ENCODE measurements around the gene IBA57.

Gene IBA57

DNA sequence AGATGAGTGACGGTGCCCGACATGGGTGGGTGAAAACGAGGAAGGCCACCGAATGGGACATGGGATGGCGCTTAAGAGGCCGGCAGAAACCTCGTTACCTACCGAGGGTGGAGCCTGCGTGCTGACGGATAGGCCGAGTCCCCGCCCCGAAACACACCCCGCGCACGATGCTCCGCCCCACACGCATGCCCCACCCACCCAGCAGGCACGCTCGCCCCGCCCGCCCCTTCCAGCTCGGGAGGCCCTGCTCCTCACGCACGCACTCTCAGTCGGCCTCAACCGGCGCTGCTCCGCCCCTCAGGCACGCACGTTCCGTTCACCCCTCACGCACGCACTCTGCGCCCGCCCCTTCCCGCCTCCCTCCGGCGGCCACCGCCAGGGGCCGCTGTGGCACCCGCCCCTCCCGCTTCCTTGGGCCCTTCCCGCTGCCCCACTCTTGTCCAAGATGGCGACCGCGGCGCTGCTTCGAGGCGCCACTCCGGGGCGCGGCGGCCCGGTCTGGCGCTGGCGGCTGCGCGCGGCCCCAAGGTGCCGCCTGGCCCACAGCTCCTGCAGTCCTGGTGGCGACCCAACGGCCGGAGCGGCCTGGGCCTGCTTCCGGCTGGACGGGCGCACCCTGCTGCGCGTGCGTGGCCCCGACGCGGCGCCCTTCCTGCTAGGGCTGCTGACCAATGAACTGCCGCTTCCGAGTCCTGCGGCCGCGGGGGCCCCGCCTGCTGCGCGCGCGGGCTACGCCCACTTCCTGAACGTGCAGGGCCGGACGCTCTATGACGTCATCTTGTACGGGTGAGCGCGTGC lies at the start of gene IBA57:
IBA57 (plus strand) TSS at position 433 of the 798 bp plus-strand sequence; CDS start at position 446, 13 bp downstream.
- DNase-seq (ENCODE audit: low read depth in 2 of 2): peak; percentile 97

DNA sequence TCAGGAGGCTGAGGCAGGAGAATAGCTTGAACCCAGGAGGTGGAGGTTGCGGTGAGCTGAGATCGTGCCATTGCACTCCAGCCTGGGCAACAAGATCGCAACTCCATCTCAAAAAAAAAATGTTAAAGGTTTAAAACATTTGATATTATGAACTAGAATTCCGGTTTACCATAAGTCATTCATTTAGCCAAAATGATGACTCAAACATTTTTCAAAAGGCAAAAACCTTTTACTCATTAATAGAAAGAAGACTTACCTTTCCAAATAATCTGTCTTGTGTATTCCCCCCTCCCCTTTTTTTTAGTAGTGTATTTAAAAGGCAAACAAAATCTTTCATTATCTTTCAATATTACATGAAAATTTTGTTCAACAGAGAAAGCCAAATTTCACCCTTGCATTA lies 48.3 kb upstream of the IBA57 start:
- DNase-seq (ENCODE audit: low read depth in 2 of 2): no peak

DNA sequence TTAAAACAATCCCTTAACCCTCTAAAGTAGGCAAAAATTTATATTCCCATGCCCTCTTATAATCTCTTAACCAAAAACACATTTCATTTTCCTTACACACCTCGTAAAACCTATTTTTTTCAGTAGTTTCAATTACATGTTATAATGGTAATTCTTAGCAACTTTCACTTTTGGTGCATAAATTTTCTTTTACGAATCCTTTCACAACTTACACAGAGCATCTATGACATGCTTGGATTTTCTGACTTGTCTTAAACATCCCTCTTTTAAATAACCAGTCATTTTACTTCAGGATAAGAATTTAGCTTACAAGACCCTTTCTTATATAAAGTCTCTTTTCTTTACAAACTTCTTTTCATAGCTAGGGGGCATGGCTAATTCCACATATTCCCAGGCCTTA lies 47.6 kb upstream of the IBA57 start:
- no peak for DNase-seq (ENCODE audit: low read depth in 2 of 2)

DNA sequence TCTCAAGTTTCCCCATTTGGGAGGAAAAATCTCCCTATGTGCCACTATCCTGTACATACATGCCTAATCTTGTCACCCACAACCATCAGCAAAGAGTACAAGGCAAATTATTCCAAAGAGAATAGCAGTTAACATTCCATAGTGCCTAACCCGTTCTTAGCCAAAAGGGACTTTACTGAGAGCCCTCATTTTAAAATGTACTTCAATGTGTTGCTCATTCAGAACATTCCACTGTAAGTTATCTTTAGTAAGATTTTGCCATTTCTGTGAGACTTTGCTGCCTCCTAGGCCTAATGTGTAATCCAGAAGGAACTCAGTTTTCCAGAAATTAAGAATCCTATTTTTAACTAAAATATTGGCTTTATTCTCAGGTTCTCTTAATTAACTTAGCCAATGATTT lies 45.3 kb upstream of the IBA57 start:
- no peak for DNase-seq (ENCODE audit: low read depth in 2 of 2)

DNA sequence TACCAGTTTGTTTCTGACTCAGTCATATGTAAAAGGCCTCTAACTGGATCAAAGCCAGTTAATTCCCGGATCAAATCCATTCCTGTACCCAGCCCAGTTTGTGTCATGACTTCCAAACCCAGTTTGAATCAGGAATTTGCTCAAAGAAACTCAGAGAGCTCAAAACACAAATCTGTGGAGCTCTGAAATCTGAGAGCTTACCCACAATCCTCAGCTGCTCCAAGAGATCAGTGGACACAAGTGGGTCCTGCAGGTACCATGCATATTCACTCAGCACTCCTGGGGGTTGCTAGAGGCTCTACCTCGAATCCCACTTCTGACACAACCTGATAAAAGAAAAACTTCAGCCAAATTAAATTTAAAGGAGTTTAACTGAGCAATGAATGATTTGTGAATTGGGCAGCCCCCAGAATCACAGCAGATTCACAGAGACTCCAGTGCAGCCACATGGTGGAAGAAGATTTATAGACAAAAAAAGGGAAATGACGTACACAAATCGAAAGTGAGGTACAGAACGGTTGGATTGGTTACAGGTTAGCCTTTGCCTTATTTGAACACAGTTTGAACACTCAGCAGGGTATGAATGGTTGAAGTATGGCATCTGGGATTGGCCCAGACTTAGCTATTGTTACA lies 44.6 kb upstream of the IBA57 start:
- DNase-seq (ENCODE audit: low read depth in 2 of 2): no peak

DNA sequence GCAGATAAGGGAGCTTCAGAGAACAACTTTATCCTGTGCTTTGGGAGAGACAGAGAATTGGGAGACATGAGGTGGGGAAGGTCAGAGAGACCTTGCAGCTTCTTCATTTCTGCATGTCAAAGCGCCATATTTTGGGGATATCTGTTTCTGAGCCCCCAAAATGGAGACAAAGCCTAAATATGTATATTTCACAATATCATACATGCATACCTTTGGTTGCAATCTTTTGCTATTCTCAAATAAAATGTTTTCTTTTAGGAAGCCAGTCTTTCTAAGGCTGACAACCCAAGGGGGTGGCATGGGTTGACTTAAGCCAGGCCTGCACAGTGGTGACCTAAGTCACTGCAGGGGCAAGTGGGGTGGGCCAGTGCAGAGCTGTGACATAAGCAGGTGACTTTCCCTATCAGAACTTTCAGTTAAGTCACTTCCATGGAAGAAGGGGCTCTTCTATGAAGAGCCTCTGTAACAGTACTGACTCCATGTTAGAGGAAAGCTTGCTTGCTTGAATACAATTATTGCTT lies 42.6 kb upstream of the IBA57 start:
- DNase-seq (ENCODE audit: low read depth in 2 of 2): no peak

DNA sequence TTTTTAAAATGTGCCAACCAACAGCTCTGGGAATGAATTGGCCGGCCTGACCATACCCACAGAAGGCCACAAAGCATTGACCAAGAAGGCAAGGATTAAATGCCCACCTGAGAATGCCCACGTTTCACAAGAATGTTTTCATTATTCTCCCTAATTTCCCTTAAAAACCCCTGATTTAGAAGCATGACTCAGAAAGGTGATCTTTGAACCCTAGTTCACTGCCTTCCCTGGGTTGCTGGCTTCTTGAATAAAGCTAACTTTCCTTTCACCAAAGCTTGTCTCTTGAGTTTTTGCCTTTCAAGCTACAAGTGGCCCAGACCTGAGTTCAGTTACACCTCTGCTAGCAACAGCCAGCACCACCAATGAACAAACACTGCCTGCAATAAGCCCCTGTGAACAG lies 42.1 kb upstream of the IBA57 start:
- DNase-seq (ENCODE audit: low read depth in 2 of 2): no peak

DNA sequence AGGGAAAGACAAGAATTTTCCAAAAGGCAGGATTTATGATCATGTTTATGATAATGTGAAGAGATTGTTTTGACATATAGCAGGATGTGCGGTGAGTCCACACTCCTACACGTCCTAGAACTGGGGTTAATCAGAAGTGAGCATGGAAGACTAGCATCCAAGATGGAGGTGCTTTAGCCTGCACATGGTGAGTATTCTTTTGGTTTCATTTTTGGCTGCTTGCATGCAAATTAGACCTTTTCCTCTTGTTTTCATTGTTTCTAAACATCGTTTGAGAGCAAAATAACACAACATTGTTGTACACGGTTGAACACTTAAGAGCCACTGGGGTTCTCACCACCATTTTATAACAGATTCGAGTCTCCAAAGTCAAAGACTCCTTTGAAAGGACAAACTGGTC lies 40.4 kb upstream of the IBA57 start:
- no peak for DNase-seq (ENCODE audit: low read depth in 2 of 2)

DNA sequence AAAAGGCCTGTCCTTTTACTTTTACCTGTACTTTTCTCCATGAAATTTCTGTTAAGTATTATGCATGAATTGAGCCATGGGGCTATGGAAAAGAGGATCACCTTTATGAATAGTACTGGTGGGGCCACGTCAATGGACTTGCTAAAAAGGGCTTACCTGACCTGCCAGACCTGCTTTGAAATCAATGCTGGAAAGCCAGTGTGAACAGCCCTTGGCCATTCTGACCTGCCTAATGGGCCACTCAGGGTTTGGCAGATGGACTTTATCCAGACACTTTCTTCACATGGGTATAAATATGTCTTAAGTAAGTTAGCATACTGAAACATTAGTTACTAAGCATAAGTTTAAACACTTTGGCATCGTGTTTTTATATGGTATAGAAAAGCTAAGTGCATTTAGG lies 33.8 kb upstream of the IBA57 start:
- DNase-seq (ENCODE audit: low read depth in 2 of 2): no peak

DNA sequence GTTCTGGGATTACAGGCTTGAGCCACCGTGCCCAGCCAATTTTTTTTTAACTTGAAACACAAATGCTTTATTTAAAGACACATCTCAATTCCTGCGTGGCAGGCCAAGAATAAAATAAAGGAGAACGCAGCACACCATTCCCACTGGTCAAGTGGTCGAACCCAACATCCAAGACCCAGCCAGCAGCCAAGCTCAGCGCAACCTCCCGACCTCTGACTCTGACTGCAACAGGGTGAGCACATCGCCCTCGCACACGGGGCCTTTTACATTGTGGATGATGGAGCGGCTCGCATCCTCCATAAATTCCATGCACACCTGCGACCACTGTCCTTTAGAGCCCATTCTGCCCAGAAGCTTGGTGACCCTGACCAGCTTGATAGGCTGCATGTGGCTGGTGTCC lies 31.0 kb upstream of the IBA57 start:
- DNase-seq (ENCODE audit: low read depth in 2 of 2): no peak

DNA sequence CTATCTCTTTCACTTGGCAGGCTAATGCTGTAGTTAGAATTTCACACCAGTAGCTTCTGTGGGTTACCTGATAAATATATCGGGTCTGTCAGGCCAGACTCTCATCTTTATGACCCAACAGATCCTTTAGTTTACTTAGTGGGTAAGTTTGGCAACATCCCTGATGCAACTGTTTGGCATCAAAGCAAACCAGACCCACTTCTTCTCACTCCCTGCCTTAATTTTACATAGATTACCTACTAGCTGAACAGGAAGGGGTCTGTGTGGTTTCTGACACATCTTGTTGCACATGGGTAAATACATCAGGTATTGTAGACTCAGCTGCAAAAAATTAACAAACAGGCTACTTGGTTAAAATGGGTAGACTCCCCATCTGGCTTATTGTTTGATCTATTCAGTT lies 28.7 kb upstream of the IBA57 start:
- DNase-seq (ENCODE audit: low read depth in 2 of 2): no peak

DNA sequence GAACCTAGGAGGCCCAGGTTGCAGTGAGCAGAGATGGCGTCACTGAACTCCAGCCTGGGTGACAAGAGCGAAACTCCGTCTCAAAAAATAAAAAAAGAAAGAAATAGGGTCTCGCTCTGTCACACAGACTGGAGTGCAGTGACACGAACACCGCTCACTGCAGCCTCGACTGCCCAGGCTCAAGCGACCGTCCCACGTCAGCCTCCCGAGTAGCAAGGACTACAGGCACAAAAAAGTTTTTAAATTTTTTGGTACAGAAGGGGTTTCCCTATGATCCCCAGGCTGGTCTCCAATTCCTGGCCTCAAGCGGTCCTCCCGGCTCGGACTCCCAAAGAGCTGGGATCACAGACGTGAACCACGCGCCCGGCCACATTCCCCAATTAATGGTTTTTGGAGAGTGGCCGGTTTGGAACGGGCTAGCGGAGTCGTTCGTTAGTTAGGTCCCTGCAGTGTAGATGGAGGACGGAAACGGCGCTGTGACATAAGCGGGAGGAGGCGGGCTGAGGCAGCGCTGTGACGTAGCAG lies 26.1 kb upstream of the IBA57 start:
- DNase-seq (ENCODE audit: low read depth in 2 of 2): no peak

DNA sequence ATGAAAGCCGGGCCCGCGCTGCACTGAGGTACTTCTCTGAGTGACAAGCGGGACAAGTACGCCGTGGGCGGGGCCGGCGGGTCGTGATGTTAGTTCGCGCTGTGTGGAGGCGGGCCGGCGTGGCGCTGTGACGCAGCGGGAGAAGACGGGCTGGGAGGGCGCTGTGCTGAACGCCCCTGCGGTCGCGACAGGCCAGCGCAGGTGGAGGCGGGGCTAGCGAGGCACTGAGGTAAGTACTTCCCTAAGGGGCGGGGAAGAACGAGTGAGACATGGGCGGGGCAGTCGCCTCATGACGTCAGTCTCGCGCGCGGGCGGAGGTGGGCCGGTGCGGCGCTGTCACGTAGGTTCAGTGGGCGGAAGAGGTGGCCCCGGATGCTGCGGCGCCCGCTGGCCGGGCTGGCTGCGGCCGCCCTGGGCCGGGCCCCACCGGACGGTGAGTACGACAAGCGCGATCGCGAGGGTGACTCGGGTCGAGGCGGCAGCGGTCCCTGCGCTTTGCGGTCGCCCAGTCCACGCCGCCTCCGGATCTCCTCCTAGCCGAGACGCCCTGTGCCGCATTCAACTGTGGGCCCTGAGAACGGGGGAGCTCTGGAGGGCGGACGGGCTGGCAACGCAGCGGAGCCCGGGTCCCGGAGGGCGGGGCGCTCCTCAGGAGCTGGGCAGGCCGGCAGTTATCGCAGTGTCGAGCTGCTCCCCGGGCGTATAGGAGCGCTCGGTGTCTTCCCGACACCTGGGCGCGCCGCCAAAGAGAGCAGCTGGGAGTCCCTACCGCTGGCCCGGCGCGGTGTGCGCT lies 25.5 kb upstream of the IBA57 start, which contains the start of gene GUK1:
GUK1 (plus strand) TSS at position 349 of the 793 bp plus-strand sequence; CDS start at position 373, 24 bp downstream.
- DNase-seq (ENCODE audit: low read depth in 2 of 2): peak; percentile 98

DNA sequence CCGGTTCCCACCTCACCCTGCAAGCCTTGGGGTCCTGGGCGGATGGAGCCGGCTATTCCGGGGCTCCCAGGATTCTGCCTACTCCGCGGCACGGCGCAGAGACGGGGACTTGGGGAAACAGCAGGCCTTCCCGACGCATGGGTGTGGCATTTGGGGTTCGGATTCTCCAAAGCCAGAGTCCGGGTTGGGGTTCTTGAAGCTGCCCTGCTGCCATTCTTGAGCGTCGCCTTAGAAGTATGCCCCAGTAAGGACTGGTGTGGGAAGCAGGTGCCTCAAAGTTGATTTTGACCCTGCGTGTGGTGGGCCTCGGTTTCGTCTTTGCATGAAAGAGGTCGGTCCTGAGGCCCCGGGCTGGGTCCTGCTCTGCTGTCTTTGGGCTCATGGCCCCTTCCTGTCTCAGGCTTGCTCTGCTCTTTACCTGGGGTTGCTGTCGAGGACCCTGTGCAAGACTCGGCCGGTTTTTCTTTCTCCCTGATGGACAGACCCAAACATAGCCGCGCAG lies 24.8 kb upstream of the IBA57 start:
- DNase-seq (ENCODE audit: low read depth in 2 of 2): no peak

DNA sequence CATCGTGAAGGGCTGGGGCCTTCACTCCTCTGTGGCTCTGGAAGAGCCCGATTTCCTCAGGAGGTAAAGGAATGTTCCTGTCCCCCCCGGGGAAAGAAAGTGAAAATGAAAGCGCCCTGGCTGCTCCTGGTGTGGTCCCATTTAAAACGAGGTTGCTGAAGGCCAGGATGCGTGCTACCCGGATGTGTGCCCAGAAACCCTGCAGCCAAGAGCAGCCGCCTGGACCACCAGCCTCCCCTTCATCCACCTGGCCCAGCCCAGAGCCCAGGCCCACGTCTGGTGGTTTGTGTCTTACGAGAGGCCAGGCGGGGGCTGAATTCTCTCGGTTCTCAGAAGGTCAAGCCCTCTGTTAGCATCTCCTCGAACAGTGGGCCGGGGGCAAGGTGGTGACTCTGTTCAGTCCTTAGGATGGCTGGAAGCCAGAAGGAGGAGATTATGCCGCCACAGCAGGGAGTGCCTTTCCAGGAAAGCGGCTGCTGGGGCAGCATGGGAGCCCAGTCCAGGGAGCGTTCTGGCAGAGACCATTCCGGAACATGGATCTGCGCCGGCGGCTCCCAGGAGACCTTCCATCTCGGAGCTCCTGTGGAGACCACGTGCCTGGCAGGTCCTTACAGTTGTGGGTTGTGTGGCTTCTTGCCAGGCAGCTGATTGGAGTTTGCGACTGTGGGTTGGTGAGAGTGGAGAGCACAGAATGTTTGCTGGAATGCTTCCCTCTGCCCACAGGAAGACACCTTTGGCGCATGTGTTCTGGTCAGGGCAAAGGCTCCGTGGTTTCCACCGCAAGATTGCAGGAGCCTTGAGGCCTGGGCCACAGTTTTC lies 24.2 kb upstream of the IBA57 start:
- DNase-seq (ENCODE audit: low read depth in 2 of 2): no peak

DNA sequence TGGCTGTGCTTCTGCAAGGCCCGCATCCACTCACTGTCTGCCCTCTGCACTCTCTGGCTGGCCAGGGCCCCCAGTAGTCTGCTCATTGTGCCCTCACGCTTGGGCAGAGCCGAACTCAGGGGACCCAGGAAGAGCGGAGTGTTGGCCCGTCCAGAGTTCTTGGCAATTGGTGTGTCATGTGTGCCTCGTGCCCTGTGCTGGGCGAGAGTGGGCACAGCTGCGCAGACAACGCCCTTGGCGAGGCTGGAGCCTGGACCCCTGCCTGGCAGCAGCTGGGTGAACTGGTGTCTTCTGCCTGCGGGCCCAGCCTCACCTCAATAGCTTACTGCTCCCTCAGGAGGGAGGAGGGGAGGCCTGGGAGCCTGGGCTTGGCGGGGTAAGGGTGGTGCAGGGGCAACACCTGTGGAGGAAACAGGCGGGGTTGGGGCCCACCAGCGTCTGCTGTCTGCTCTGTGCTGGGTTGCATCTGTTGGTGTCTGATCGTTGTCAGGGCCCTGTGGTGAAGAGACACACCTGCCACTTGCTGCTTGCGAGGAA lies 23.4 kb upstream of the IBA57 start:
- DNase-seq (ENCODE audit: low read depth in 2 of 2): no peak

DNA sequence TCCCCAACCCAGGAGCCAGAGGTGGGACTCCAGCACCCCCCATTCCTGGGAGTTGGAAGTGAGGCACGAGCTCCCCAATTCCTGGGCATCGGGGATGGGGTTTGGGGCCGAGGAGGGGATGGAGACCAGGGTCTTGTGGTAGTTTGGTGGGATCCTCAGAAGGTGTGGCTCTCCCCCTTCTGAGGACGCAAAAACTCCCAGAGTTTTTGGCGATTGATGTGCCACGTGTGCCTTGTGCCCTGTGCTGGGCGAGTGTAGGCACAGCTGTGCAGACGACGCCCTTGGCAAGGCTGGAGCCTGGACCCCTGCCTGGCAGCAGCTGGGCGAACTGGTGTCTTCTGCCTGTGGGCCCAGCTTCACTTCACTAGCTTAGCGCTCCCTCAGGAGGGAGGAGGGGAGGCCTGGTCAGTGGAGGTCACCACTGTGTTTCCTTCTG lies 22.9 kb upstream of the IBA57 start:
- DNase-seq (ENCODE audit: low read depth in 2 of 2): no peak

DNA sequence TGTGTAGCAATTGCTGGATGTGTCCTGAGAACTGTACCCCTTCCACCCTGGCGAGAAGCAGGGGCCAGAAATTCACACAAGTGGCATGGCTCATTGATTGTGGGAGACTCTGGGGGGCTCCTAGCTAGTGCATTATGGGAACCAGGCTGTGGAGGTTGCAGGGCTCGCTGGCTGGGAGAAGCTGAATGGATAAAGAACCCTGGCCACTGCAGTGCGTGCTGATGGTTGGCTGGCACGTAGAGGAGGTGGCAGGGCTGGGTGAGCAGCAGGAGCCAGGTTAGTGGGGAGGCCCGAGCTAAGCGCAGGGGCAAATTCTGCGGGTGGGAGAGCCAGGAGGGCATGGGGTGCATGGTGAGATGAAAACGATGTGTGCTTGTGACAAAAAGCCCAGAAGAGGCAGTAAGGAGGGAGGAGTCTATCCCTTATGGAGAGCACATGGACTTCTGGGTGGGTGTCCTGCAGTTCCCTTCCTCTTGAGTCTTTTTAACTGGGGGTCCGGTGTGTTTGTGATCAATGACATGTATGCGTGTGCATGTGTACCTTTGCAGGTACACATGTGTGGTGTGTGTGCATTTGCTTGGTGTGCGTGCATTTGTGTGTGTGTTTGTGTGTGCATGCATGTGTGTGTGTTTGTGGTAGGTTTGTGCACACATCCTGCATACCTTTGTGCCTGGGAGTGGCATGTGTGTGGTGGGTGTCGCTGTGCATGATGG lies 22.0 kb upstream of the IBA57 start:
- DNase-seq (ENCODE audit: low read depth in 2 of 2): no peak

DNA sequence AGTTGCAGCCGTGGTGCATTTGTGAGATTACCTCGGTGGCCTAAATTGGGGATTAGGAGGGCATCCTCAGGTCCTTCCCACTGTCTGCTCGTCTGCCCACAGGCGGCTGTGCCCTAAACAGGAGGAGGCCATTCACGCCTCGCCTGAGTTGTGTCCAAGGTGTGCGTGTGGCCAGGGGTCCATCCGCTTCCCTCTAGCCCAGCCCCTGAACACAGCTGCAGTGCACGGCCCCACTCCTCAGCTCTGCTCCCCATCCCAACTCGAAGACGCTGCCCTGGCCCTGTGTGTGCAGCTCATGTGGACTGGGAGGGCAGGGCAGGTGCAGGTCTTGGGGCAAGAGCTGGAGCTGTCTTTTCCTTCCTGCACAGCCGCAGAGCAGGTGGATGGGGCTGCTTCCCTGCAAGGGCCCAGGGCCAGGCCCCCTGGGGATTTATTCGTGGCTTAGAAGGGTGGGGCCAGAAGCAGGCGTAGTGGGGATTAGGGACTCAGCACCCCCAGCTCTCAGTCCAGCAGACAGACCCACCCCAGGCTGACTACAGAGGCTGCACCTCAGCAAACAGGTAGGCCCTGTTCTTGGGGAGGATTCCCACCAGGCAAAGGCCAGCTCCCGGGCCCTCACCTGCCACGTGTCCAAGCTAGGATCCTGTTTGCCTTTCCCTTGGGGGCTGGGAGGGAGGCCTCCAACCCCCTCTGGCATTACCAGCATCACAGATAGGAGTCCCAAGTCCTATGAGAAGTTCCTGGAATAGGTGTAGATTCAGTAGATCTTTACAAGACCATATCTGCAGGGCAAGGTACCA lies 21.2 kb upstream of the IBA57 start:
- DNase-seq (ENCODE audit: low read depth in 2 of 2): no peak
